HepG2 (cell line): ENCODE measurements around the gene ABHD12. TPM values are rescaled to one million over a fixed set of nuclear protein-coding genes. Genes with fewer than 3 reads are reported as not detected.

Source experiments
- BORCS8-MEF2B ChIP-seq: sonication (generic); formaldehyde crosslinking; IDR thresholded peaks from 2 replicates; pipeline ENCODE4 v1.8.0; 2022; ENCODE audit warnings: mild to moderate bottlenecking, missing genetic modification reagents
- CHCHD3 ChIP-seq: sonication (generic); formaldehyde crosslinking; IDR thresholded peaks from 2 replicates; pipeline ENCODE4 v1.8.0; 2022; ENCODE audit warnings: mild to moderate bottlenecking, missing genetic modification reagents, moderate library complexity
- FOXK1 ChIP-seq: sonication (generic); formaldehyde crosslinking; IDR thresholded peaks from 2 replicates; pipeline ENCODE4 v1.4.0; 2020; ENCODE audit warnings: low read depth, missing genetic modification reagents, borderline replicate concordance
- GABPA ChIP-seq, 2 experiments: IDR thresholded peaks; 2 replicates each; pipeline ENCODE4 v1.6.1; 2011 to 2016; ENCODE audit warnings: low read depth in 2 of 2, low read length in 1 of 2, missing biosample characterization in 1 of 2, missing genetic modification characterization in 1 of 2
- HOXA5 ChIP-seq: sonication (generic); formaldehyde crosslinking; IDR thresholded peaks from 2 replicates; pipeline ENCODE4 v1.4.0; 2020; ENCODE audit warnings: missing genetic modification reagents
- KLF11 ChIP-seq: IDR thresholded peaks from 2 replicates; pipeline ENCODE4 v1.6.1; 2016; ENCODE audit warnings: missing compliant biosample characterization
- NCOA1 ChIP-seq: sonication (generic); formaldehyde crosslinking; IDR thresholded peaks from 2 replicates; pipeline ENCODE4 v1.9.0; 2021; ENCODE audit warnings: missing genetic modification reagents
- NRL ChIP-seq: sonication (generic); formaldehyde crosslinking; IDR thresholded peaks from 2 replicates; pipeline ENCODE4 v1.5.0; 2020; ENCODE audit warnings: missing genetic modification reagents, mild to moderate bottlenecking, moderate library complexity, borderline replicate concordance
- RBFOX2 ChIP-seq: fragments of 200-400 bp; formaldehyde crosslinking; IDR thresholded peaks from 2 replicates; pipeline ENCODE4 v1.6.1; 2017; ENCODE audit warnings: low read depth, mild to moderate bottlenecking, low read length
- SATB2 ChIP-seq: sonication (generic); formaldehyde crosslinking; IDR thresholded peaks from 2 replicates; pipeline ENCODE4 v1.5.0; 2020; ENCODE audit warnings: missing genetic modification reagents
- SPEN ChIP-seq: sonication (generic); formaldehyde crosslinking; IDR thresholded peaks from 2 replicates; pipeline ENCODE4 v1.5.1; 2020; ENCODE audit warnings: low read depth, mild to moderate bottlenecking, missing genetic modification reagents
- STAT5B ChIP-seq: sonication (generic); formaldehyde crosslinking; IDR thresholded peaks from 2 replicates; pipeline ENCODE4 v1.4.0; 2020; ENCODE audit warnings: missing genetic modification reagents
- SUZ12 ChIP-seq: fragments of 150-350 bp; IDR thresholded peaks from 2 replicates; pipeline ENCODE4 v1.6.1; 2014; ENCODE audit warnings: low read depth, low read length
- U2AF1 ChIP-seq: fragments of 200-400 bp; formaldehyde crosslinking; optimal IDR thresholded peaks from 2 replicates; pipeline ENCODE3; 2017; ENCODE audit warnings: mild to moderate bottlenecking, low read depth, low read length
- ZMYM4 ChIP-seq: sonication (generic); formaldehyde crosslinking; IDR thresholded peaks from 2 replicates; pipeline ENCODE4 v1.8.1; 2023; ENCODE audit warnings: mild to moderate bottlenecking, missing genetic modification reagents
- ZNF256 ChIP-seq: sonication (generic); formaldehyde crosslinking; conservative IDR thresholded peaks from 2 replicates; pipeline ENCODE4 v1.4.0; 2020; ENCODE audit warnings: missing genetic modification reagents
- ZNF577 ChIP-seq: sonication (generic); formaldehyde crosslinking; IDR thresholded peaks from 2 replicates; pipeline ENCODE4 v1.4.0; 2020; ENCODE audit warnings: mild to moderate bottlenecking, low read depth, missing genetic modification reagents, borderline replicate concordance
- ZNF761 ChIP-seq: sonication (generic); formaldehyde crosslinking; conservative IDR thresholded peaks from 2 replicates; pipeline ENCODE4 v1.4.0; 2020; ENCODE audit warnings: mild to moderate bottlenecking, missing genetic modification reagents
- polyA plus RNA-seq, 8 experiments: library from polyadenylated mRNA; depleted of rRNA in 3 of 8; stranded (reverse) in 7 of 8; unstranded in 1 of 8; fragments of >200 nt; fragmentation: Illumina TruSeq in 4 of 8; extraction: Trizol in 4 of 8; gene quantifications; 2 replicates each; pipeline versions ENCODE4 v1.2.1 to v1.2.3, GENCODE V29; 2011 to 2016; ENCODE audit warnings: low read depth in 4 of 8, missing spikeins in 1 of 8, mixed read lengths in 1 of 8; ENCODE audit not compliant: insufficient read depth in 1 of 8
- total RNA-seq, 5 experiments: library from RNA; depleted of rRNA; stranded (reverse); fragments of >200 nt; fragmentation: Illumina TruSeq; extraction: Trizol; gene quantifications; 2 replicates each; pipeline ENCODE4 v1.2.3, GENCODE V29; 2016; ENCODE audit warnings: low read depth in 1 of 5
- TF ChIP-seq, protein P1 (sequence below): sonication (generic); formaldehyde crosslinking; IDR thresholded peaks from 2 replicates; pipeline ENCODE4; 2020; ENCODE audit warnings: missing genetic modification reagents, mild to moderate bottlenecking, borderline replicate concordance
- TF ChIP-seq, protein P2 (sequence below): sonication (generic); formaldehyde crosslinking; IDR thresholded peaks from 2 replicates; pipeline ENCODE4 v1.8.0; 2022; ENCODE audit warnings: mild to moderate bottlenecking, missing genetic modification reagents, borderline replicate concordance
- TF ChIP-seq, protein P3 (sequence below): sonication (generic); formaldehyde crosslinking; IDR thresholded peaks from 2 replicates; pipeline ENCODE4 v1.8.1; 2023; ENCODE audit warnings: mild to moderate bottlenecking, missing genetic modification reagents, borderline replicate concordance
- TF ChIP-seq, protein P4 (sequence below): sonication (generic); formaldehyde crosslinking; IDR thresholded peaks from 2 replicates; pipeline ENCODE4 v1.8.0; 2022; ENCODE audit warnings: missing genetic modification reagents, mild to moderate bottlenecking, moderate library complexity, borderline replicate concordance

The ABHD12 gene
- total and polyA plus RNA-seq, 2 of the 13 experiments (the other 11 are each of a cell fraction or from before 2014, with no cell fraction given): 23.5 to 72.1 TPM

DNA sequence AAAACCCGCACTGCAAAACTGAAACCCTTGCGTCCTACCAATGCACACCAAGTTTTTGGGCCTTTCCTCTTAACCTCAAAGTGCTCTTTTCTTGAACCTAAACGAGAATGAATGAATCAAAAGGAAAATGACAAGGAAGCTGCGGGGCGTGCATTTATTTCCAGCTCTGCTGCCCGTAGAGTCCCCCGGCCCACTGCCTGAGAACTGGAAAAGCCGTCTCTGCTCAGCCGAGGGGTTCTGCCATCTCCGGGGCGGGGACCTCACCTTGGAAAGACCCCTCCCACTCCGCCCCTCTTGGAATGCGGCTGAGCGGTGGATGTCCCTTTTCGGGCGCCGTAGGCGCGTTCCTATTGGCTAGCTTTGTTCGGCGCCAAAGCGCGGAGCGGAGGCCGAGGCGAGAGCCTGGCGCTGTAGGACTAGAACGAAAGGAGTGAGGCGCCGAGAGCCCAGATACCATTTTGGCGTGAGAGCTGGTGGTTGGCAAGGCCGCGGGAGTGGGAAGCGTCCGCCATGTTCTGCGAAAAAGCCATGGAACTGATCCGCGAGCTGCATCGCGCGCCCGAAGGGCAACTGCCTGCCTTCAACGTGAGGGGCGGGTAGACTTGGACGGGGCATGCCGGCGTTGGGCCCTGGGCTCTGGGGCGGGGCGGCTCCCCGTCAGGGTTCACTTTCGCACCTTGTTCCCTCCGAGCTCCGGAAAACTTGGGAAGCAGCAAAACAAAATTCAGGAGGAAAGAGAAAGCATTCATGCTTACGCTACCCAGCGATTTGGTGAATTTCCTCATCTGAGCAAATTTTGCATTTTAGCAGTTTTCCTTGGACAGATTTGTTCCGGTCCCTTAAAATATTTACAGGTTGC lies 16.9 kb upstream of the ABHD12 start, which contains the start of gene GINS1 (continued):
- TF ChIP-seq, protein P1, sequence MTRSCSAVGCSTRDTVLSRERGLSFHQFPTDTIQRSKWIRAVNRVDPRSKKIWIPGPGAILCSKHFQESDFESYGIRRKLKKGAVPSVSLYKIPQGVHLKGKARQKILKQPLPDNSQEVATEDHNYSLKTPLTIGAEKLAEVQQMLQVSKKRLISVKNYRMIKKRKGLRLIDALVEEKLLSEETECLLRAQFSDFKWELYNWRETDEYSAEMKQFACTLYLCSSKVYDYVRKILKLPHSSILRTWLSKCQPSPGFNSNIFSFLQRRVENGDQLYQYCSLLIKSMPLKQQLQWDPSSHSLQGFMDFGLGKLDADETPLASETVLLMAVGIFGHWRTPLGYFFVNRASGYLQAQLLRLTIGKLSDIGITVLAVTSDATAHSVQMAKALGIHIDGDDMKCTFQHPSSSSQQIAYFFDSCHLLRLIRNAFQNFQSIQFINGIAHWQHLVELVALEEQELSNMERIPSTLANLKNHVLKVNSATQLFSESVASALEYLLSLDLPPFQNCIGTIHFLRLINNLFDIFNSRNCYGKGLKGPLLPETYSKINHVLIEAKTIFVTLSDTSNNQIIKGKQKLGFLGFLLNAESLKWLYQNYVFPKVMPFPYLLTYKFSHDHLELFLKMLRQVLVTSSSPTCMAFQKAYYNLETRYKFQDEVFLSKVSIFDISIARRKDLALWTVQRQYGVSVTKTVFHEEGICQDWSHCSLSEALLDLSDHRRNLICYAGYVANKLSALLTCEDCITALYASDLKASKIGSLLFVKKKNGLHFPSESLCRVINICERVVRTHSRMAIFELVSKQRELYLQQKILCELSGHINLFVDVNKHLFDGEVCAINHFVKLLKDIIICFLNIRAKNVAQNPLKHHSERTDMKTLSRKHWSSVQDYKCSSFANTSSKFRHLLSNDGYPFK (CRISPR knock-in tag): peak; percentile 97
- TF ChIP-seq STAT5B (CRISPR knock-in tag): no peak; the same call in 1 of the 2 replicates
- TF ChIP-seq, protein P2, sequence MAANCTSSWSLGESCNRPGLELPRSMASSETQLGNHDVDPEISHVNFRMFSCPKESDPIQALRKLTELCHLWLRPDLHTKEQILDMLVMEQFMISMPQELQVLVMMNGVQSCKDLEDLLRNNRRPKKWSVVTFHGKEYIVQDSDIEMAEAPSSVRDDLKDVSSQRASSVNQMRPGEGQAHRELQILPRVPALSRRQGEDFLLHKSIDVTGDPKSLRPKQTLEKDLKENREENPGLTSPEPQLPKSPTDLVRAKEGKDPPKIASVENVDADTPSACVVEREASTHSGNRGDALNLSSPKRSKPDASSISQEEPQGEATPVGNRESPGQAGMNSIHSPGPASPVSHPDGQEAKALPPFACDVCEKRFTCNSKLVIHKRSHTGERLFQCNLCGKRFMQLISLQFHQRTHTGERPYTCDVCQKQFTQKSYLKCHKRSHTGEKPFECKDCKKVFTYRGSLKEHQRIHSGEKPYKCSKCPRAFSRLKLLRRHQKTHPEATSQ (CRISPR knock-in tag): peak; percentile 100
- peak; percentile 99 for TF ChIP-seq ZNF256 (CRISPR knock-in tag)
- peak; percentile 97 for TF ChIP-seq SATB2 (CRISPR knock-in tag)
- TF ChIP-seq SPEN: peak; percentile 99
- TF ChIP-seq NRL (CRISPR knock-in tag): peak; percentile 100; the same call in 1 of the 2 replicates
- TF ChIP-seq ZNF761: peak; percentile 95
- peak; percentile 91 for TF ChIP-seq RBFOX2
- peak; percentile 29; the same call in 1 of the 2 replicates for TF ChIP-seq KLF11 (CRISPR knock-in tag)
- TF ChIP-seq ZMYM4 (CRISPR knock-in tag): peak; percentile 100
- no peak for TF ChIP-seq SUZ12
- peak; percentile 98 for TF ChIP-seq HOXA5 (CRISPR knock-in tag)
- no peak for TF ChIP-seq GABPA (IDR thresholded peaks at IDR 0.05; ENCODE audit: low read depth, low read length)
- peak; percentile 62 for TF ChIP-seq GABPA (CRISPR knock-in tag; IDR thresholded peaks at IDR 0.05; ENCODE audit: low read depth)
- peak; percentile 92; the same call in 1 of the 2 replicates for TF ChIP-seq NCOA1 (CRISPR knock-in tag)
- TF ChIP-seq U2AF1: peak; percentile 96
- TF ChIP-seq BORCS8-MEF2B: peak; percentile 100
- TF ChIP-seq CHCHD3: peak; percentile 98; the same call in 1 of the 2 replicates
- TF ChIP-seq FOXK1 (CRISPR knock-in tag): peak; percentile 93; the same call in 1 of the 2 replicates
- TF ChIP-seq, protein P3, sequence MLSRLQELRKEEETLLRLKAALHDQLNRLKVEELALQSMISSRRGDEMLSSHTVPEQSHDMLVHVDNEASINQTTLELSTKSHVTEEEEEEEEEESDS (CRISPR knock-in tag): peak; percentile 98
- TF ChIP-seq ZNF577: no peak
- TF ChIP-seq, protein P4, sequence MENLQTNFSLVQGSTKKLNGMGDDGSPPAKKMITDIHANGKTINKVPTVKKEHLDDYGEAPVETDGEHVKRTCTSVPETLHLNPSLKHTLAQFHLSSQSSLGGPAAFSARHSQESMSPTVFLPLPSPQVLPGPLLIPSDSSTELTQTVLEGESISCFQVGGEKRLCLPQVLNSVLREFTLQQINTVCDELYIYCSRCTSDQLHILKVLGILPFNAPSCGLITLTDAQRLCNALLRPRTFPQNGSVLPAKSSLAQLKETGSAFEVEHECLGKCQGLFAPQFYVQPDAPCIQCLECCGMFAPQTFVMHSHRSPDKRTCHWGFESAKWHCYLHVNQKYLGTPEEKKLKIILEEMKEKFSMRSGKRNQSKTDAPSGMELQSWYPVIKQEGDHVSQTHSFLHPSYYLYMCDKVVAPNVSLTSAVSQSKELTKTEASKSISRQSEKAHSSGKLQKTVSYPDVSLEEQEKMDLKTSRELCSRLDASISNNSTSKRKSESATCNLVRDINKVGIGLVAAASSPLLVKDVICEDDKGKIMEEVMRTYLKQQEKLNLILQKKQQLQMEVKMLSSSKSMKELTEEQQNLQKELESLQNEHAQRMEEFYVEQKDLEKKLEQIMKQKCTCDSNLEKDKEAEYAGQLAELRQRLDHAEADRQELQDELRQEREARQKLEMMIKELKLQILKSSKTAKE (CRISPR knock-in tag): peak; percentile 36; the same call in 1 of the 2 replicates
